Measurements from ENCODE around the gene DRC1.
A peak's percentile ranks its signal among the peaks of the same experiment; 100 is the strongest.

DRC1 gene

GRCh38 chr2:26479131-26479788 lies 77.5 kb downstream of the DRC1 start:
- no peak for ATAC-seq

GRCh38 chr2:26479789-26480565 lies 78.3 kb downstream of the DRC1 start:
- no peak for ATAC-seq

GRCh38 chr2:26480566-26481423 lies 79.1 kb downstream of the DRC1 start:
- ATAC-seq = no peak

GRCh38 chr2:26481706-26482105 lies 80.0 kb downstream of the DRC1 start:
- no peak for ATAC-seq

- no peak for ATAC-seq
Measured at GRCh38 chr2:26482211-26483026, 80.7 kb downstream of the DRC1 start.

GRCh38 chr2:26483027-26483326 lies 81.3 kb downstream of the DRC1 start:
- ATAC-seq = no peak

GRCh38 chr2:26483516-26483915 lies 81.8 kb downstream of the DRC1 start:
- no peak for ATAC-seq

- ATAC-seq = no peak
Measured at GRCh38 chr2:26483957-26484565, 82.3 kb downstream of the DRC1 start.

GRCh38 chr2:26484579-26484978 lies 82.9 kb downstream of the DRC1 start:
- ATAC-seq = no peak

GRCh38 chr2:26485099-26485498 lies 83.4 kb downstream of the DRC1 start:
- ATAC-seq = no peak

GRCh38 chr2:26485725-26486418 lies 84.2 kb downstream of the DRC1 start:
- no peak for ATAC-seq

GRCh38 chr2:26486789-26487188 lies 85.1 kb downstream of the DRC1 start:
- ATAC-seq = no peak

GRCh38 chr2:26487192-26487591 lies 85.5 kb downstream of the DRC1 start:
- ATAC-seq = no peak

GRCh38 chr2:26488463-26489212 lies 86.9 kb downstream of the DRC1 start:
- ATAC-seq = no peak

- ATAC-seq = no peak
Measured at GRCh38 chr2:26489213-26489850, 87.6 kb downstream of the DRC1 start.

GRCh38 chr2:26491563-26492167 lies 89.9 kb downstream of the DRC1 start:
- no peak for ATAC-seq

GRCh38 chr2:26492749-26493515 lies 91.2 kb downstream of the DRC1 start:
- ATAC-seq = no peak

- peak; percentile 49 for ATAC-seq
Measured at GRCh38 chr2:26493566-26493965, 91.8 kb downstream of the DRC1 start.

GRCh38 chr2:26494199-26494598 lies 92.5 kb downstream of the DRC1 start:
- ATAC-seq = no peak
